Stimulated activated CD8-positive, alpha-beta memory T cell treated with anti-CD3 and anti-CD28 coated beads, Interleukin-7, amount 100 ng/mL, for 48 hours (primary cell): ENCODE measurements around the gene BACH1.

Experiments
- DNase-seq, 2 donors: peaks; one replicate each; pipeline ENCODE4 v3.0.0-alpha.2; 2020; ENCODE audit warnings: low read depth in 1 of 2; ENCODE audit errors: extremely low read depth in 1 of 2

Gene BACH1

DNA sequence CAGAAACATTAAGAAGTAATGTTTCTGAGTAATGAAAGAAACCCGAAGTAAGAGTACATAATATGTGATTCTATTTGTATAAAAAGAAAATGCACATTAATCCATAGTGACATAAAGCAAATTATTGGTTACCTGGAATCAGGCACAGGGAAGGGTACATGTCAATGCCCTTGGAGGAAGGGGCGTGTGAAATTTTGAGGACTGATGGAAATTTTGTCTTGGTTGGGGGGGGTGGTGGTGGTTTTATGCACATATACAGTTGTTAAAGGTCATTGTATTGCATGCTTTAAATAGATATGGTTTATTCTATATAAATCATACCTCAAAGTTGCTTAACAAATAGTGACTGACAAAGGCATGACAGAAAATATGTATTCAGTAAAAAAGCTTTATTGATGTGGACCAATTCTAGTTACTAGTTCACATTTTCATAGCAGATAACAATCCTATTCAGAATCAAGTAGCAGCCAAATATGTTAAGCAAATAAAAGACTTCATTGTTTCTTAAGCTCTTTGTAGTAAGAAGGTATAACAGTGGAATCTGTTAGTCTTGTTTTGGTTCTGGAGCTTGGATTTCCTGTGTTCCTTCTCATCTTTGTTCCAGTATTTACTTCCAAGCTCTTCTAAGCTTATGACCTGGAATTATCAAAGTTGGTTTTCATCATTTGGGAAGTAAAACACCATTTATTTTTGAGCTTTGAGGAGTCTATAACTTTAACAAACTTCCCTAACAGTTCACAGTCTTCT is 15.1 kb downstream of the BACH1 start:
- DNase-seq, result no peak

DNA sequence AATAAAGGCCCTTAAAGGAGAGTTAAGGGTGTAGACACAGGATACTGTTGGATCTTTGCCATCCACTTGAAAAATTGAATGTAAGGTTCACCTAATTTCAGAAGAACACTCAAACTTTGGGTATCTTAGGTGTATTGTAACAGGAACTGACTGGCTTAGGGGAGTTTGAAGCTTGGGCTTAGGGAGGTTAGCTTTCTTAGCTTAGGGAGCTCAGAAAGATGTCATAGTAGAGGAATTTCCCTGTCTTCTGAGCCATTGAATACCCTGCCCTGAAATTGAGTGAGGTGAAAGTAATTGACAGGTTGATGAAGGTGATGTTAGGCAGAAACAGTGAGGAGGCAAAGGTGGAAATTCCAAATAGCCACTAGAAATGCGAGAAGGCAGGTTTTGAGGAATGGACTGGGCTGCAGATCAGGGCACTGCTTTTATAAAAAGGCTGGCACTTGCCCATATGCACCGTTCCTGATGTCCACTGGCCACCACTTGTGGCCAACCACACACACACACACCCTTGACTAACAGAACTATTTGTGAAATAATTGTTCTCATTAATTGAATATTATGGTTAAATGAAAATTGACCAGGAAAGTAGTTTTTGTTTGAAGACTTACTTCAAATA is 16.5 kb downstream of the BACH1 start:
- DNase-seq, result no peak

DNA sequence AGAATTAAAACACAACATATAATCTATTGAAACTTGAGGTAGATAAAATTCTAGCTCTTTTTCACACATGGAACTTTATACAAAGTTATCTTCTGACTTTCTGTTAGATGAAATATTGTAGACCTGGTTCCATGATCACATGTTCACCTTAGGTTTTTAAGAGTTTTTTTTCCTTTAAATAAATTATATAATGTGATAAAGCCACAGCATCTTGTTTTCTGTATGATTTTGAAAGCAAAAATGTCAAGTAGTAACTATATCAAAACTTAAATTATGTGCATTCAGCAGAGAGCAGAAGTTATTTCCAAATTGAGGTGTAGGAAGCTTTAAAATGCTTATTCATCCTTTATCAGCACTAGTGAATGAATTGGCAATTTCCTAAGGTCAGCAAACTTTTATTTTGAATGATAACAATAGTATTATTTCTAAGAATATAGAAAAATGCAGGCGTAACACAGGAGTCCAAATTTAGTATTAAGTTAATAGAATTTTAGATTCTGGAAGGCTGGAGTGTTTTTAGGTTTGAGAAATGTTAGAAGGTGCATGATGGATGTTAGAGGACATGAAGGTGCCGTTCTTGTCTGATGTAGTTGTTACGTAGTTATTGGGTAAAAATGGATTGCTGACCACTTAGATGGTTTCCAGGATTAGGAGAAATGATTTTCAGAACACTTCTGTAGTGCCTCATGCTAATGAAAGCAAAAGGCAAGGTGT is 17.5 kb downstream of the BACH1 start:
- no peak for DNase-seq

DNA sequence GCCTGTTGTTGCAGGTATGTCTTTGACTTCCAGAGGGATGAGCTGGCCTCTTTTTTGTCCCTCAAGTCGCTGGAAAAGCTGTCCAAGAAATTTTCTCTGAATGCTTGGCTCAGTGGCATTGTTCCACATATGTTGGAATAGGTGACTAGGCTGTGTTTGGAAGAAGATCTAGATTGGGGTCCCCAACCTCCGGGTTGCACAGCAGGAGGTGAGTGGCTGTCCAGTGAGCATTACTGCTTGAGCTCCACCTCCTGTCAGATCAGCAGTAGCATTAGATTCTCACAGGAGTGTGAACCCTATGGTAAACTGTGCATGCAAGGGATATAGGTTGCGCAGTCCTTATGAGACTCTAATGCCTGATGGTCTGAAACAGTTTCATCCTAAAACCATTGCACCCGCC is 18.1 kb downstream of the BACH1 start:
- DNase-seq, result no peak

DNA sequence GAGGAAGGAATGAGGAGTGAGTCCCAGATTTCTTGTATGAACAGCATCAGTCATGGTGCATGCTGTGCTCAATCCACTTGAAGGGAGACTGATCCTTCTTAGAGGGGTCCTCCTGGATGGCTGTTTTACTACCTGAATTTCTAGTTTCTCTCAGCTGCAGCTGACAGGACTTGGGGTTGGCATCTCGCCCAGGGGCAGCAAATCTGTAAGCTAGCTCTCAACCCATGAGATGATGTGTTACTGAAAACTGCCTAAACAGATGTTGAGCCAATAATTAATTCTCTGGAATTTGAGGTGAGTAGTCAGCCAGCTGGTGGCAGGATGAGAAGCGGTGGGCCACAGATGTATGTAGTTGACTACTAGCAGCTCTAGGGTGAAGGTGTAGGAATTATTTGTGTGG is 19.6 kb downstream of the BACH1 start:
- DNase-seq, result no peak

DNA sequence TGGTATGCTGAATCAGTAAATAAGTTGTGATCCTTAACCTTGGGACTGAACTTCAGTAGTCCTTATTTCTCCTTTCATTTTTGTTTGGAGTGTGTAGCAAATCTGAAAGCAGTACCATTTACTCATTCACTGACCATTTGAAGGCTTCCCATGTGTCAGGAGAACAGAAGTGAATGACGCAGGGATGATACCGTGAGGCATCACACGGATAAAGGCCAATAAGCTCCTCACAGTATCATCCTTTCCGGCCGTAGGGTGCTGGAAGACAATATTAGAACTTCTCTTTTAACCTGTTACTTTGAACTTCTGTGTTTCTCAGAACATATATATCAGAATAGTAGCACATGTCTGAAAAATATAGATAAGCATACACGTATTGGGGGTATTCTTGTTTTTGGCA is 21.3 kb downstream of the BACH1 start:
- DNase-seq, result no peak

DNA sequence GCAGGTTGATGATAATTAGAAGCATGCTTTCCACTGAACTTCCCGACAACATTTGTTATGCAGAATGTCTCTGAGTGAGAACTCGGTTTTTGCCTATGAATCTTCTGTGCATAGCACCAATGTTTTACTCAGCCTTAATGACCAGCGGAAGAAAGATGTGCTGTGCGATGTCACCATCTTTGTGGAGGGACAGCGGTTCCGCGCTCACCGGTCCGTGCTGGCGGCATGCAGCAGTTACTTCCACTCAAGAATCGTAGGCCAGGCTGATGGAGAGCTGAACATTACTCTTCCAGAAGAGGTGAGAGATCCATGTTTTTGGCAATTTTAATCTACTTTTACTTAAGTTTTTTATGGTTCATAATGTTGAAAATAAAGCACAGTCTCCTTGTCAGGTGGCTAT is 22.5 kb downstream of the BACH1 start:
- no peak for DNase-seq

DNA sequence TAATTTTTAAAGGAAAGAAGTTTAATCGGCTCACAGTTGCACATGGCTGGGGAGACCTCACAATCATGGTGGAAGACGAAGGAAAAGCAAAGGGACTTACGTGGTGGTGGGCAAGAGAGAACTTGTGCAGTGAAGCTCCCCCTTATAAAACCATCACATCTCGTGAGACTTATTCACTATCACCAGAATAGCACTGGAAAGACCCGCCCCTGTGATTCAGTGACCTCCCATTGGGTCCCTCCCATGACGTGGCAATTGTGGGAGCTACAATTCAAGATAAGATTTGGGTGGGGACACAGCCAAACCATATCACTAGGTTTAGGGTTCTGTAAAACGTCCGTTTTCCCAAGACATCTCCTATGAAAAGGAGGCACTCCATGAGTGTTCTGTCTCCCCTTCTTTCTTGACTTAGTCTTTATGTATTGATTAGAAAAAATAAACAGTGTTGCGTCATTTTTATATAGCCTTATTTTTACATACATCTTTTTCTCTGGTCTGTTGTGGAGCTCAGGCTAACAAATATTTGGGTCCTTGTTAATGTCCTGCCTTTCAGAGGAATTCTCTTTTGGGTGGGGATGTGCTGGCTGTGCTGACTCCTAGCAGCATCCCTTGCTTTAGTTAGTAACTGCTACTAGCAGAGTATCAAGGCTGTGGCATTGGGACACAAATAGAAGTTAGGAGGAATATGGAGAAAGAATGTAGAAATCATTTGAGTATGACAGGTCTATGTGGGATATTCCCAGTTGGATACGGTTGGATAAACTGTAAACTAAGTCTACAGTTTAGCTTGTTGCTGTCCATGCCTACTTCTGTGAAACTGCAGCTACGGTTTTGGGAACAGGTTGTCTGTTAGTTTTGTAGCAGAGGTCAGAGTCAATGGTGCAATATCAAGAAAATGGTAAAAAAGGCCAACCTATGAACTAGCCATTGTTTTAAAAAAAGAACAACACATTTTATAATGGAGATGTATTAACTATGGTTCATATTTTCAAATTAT is 23.5 kb downstream of the BACH1 start:
- DNase-seq, result no peak

DNA sequence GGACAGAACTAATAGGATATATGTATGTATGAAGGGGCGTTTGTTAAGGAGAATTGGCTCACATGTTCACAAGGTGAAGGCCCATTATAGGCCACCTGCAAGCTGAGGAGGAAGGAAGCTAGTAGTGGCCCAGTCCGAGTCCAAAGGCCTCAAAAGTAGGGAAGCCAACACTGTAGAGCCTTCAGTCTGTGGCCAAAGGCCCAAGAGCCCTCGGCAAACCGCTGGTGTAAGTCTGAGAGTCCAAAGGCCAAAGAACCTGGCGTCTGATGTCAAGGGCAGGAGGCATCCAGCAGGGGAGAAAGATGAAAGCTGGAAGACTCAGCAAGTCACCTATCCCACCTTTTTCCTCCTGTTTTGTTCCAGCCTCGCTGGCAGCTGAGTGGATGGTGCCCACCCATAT is 24.5 kb downstream of the BACH1 start:
- no peak for DNase-seq

DNA sequence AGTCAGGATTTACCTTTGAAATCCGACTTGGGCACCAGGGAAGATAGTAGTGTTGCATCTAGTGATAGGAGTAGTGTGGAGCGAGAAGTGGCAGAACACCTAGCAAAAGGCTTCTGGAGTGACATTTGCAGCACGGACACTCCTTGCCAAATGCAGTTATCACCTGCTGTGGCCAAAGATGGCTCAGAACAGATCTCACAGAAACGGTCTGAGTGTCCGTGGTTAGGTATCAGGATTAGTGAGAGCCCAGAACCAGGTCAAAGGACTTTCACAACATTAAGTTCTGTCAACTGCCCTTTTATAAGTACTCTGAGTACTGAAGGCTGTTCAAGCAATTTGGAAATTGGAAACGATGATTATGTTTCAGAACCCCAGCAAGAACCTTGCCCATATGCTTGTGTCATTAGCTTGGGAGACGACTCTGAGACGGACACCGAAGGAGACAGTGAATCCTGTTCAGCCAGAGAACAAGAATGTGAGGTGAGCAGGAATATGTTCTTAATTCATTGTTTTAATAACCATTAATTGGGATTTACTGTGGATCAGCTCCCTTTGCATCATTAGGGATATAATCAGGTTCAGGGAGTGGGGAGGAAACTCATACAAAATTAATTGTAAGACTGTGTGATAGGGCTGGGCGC is 28.3 kb downstream of the BACH1 start:
- DNase-seq, result no peak

DNA sequence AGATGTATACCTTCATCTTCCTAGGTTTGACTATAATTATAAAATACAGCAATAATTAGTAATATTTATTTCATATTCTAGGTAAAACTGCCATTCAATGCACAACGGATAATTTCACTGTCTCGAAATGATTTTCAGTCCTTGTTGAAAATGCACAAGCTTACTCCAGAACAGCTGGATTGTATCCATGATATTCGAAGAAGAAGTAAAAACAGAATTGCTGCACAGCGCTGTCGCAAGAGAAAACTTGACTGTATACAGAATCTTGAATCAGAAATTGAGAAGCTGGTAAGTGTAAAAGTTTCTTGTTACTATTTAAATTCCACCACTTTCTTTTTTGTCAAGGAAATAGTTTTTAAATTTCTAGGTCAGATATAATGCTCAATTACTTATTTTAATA is 30.7 kb downstream of the BACH1 start:
- DNase-seq, result no peak

DNA sequence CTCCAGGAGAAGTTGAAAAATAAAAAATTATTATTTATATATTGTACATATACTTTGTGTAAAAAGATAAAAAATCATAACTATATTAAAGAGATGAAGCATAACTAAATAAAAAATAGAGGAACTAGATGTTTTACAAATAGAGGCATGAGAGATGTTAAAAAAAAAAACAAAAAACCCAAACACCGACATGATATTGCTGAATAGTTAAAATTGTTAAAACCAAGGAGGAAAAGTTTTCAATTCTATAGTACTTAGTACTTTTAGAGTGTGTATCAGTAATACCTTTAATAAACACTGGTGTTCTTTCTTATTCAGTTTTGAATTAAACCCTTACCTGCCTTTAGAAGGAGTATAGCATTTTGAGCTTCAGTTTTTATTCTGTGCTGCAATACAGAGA is 32.1 kb downstream of the BACH1 start:
- DNase-seq, result no peak

DNA sequence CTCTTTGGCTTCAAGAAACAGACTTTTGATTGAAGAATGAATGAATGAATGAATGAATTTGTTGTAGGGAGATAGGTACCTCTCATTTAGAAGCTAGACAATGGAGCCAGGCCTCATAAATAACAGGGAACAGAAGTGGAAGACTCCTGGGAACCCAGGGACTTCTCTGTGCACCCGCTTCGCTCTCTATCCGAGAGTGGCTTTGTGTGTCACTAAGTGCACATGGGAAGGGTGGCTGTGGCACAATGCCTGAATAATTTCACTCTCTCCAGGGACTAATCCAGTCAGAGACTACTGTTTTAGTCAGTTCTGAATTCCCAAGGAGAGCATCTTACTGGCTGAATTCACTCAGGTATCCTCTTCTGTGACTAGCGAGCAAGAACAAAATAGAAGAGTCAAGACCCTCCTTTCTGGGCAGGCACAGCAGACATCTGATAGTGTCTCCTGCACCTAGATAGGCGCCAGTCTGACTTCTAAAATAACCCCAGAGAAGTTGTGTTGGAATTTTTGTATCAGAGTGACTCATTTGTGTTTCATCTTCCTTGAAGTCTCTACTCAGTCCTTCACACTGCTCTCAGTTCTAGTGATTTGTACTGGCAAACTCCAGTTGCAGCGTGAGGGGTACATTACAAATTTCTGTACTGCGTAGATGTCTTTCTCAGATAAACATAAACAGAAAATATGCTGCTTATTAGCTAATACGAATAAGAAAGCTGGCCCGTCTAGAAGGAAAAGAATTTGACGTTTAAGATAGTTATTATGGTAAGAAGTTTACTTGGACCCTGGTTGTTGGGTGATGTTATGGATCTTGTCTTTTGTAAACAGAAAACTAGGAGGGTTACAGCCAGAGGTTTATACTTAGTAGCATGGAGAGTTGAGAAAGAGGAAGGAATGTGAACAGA is 34.0 kb downstream of the BACH1 start:
- no peak for DNase-seq

DNA sequence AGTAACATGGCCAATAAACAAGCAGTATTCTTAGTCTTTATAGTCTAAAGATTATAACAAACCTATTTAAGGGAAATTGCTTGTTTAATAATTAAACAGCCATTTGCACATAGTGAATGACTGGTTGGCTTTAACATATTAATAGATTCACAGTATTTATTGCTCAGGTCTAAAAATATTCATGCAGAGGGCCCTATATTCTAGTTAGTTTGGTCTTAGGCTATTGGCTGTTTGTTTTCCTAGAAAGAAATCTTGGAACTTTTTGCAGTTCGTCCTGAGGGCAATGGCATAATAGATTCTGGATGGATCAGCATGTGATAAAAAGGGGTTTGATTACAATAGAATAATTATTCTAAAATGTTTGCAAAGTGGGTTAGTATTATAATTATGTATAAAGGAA is 34.7 kb downstream of the BACH1 start:
- DNase-seq, result no peak

DNA sequence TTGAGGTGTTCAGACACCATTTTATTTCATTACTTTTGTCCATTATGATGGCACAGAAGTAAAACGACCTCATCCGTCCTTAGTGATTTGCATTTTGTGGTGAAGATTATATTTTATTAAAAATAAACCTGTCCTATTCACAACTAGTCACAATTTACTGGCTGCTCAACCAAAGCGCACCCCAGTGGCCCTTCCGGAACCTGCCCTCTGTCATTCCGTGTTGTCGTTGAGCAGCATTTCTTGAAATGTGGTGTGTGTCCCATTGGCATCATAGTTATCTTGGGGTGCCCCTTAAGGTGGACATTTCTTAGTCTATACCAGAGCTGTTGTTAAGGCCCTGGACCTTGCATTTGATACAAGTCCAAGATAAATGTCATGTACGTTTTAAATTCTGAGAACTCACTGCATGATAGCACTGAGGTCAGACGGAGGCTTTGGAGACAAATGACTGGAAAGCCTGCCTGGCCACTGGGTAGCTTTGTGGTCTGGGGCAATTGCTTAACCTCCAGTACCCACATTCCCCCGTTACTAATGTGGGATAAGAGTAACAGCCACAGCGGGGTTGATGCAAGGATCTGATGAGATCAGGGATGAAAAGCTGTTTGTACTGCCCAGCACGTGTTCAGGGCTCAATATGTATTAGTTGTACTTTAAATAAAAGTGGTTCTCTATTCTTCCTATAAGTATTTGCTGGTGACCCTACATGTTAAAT is 36.2 kb downstream of the BACH1 start:
- no peak for DNase-seq

DNA sequence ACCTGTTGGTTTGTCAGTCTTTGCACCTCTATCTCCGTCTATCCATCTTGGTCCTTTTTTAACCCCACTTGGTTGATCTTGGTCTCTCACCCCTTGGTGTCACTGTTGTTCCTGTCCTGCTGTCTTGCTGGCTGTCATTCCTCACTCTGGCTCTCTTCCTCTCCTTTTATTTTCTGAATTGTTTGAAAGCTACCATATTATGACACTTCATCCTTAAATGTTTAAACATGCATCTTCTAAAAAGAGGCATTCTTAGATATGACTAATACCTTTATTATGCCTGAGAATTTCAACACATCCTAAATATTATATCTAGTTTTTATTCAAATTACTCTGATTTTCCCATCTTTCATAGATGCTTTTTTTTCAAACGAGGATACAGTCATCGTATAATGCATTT is 37.0 kb downstream of the BACH1 start:
- DNase-seq, result no peak

DNA sequence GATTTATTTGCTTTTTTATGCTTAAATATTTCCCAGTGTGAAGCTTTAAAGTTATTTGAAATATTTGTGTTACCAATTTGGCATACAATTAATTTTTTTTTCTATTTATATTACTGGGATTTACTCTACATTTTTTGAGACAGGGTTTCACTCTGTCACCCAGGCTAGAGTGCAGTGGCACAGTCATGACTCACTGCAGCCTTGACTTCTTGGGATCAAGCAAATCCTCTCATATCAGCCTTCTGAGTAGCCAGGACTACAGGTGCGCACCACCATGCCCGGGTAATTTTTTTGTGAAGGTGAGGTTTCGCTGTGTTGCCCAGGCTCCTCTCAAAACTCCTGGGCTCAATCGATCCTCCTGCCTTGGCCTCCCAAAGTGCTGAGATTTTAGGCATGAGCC is 39.5 kb downstream of the BACH1 start:
- no peak for DNase-seq

DNA sequence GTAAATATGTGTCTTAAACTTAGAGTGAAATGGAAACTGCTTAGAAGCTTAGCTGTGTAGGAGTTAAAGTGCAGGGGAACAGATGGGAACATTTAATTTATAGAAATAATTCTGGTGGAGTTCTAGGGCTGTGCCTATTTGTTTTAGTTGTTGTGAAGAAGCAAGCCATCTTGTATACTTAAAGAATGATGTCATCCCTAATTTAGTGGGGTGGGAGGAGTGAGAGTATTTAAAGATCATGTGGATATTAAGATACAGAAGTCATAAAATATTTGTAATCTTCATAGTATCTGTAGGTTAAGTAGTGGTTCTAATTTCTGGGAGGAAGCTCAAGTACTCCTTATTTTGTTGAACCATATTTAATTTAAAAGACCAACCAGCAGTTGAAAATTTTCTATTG is 41.5 kb downstream of the BACH1 start:
- DNase-seq, result no peak
